Keratinocyte (primary cell): ENCODE results near the gene SGO2. TPM values are rescaled to one million over a fixed set of nuclear protein-coding genes. Genes with fewer than 3 reads are reported as not detected.
"Not testable (repeated sequence)": the region's sequence is repeated elsewhere in the genome, so short reads cannot be mapped to it uniquely, and the experiment has no call there.

Experiments used
- DNase-seq: peaks from one replicate; pipeline ENCODE4 v3.0.0-alpha.2; 2011; ENCODE audit warnings: low read depth, missing footprints, low spot score
- FAIRE-seq: peaks from 2 replicates; lab custom pipeline; 2011; peaks lifted over from hg19 to GRCh38; lab: Jason Lieb, UNC
- H2AFZ ChIP-seq: 2 replicates; pipeline ENCODE4 v1.6.0; 2012; ENCODE audit warnings: low read length, control low read depth, inconsistent platforms; ENCODE audit not compliant: control insufficient read depth
- H3K27ac ChIP-seq: 2 replicates; pipeline ENCODE4 v1.5.1; 2011; ENCODE audit warnings: low read length; ENCODE audit not compliant: control insufficient read depth, insufficient read depth
- H3K27me3 ChIP-seq: 3 replicates; pipeline ENCODE4 v1.6.0; 2011; ENCODE audit warnings: low read length; ENCODE audit not compliant: control insufficient read depth, insufficient read depth; ENCODE audit errors: extremely low read depth
- H3K36me3 ChIP-seq, 2 experiments: 2 replicates in 1 of 2; 3 replicates in 1 of 2; pipeline ENCODE4 v1.5.1; 2011; ENCODE audit warnings: low read length in 2 of 2, mild to moderate bottlenecking in 1 of 2; ENCODE audit not compliant: control insufficient read depth in 2 of 2, insufficient read depth in 2 of 2; ENCODE audit errors: extremely low read depth in 1 of 2
- H3K4me1 ChIP-seq: 3 replicates; pipeline ENCODE4 v1.5.1; 2011; ENCODE audit warnings: low read length; ENCODE audit not compliant: control insufficient read depth, insufficient read depth; ENCODE audit errors: extremely low read depth
- H3K4me2 ChIP-seq: 3 replicates; pipeline ENCODE4 v1.6.0; 2011; ENCODE audit warnings: low read depth, low read length; ENCODE audit not compliant: control insufficient read depth, insufficient read depth; ENCODE audit errors: extremely low read depth
- H3K4me3 ChIP-seq, 3 experiments: fragments of 200-600 bp in 1 of 3; sonication (generic) in 1 of 3; 2 replicates in 2 of 3; 3 replicates in 1 of 3; pipeline ENCODE4 v1.5.1; 2011 to 2016; ENCODE audit warnings: low read length in 3 of 3, mild to moderate bottlenecking in 3 of 3, control low read depth in 2 of 3, inconsistent platforms in 1 of 3, low read depth in 1 of 3, mixed read lengths in 1 of 3, mixed run types in 1 of 3, moderate library complexity in 1 of 3; ENCODE audit not compliant: control insufficient read depth in 2 of 3, insufficient read depth in 2 of 3; ENCODE audit errors: extremely low read depth in 1 of 3
- H3K79me2 ChIP-seq: 2 replicates; pipeline ENCODE4 v1.6.0; 2012; ENCODE audit warnings: low read length; ENCODE audit not compliant: control insufficient read depth, insufficient read depth
- H3K9ac ChIP-seq: 3 replicates; pipeline ENCODE4 v1.6.0; 2011; ENCODE audit warnings: low read length; ENCODE audit not compliant: control insufficient read depth, insufficient read depth; ENCODE audit errors: extremely low read depth
- H3K9me1 ChIP-seq: 3 replicates; pipeline ENCODE4 v1.6.0; 2011; ENCODE audit warnings: low read length; ENCODE audit not compliant: control insufficient read depth, insufficient read depth; ENCODE audit errors: extremely low read depth
- H3K9me3 ChIP-seq: 2 replicates; pipeline ENCODE4 v1.5.1; 2012; ENCODE audit warnings: low read depth, low read length; ENCODE audit not compliant: control insufficient read depth
- H4K20me1 ChIP-seq: 3 replicates; pipeline ENCODE4 v1.6.0; 2011; ENCODE audit warnings: low read length; ENCODE audit not compliant: control insufficient read depth, insufficient read depth; ENCODE audit errors: extremely low read depth
- dilution Hi-C: fragments of 300-500 bp; cut with MboI; formaldehyde crosslinking; loops from one replicate; pipeline ENCODE4 v1.7.0; 2020; ENCODE audit warnings: low sequenced_read_pairs; ENCODE audit not compliant: extremely low pct_ligation_motif_present
- polyA plus RNA-seq, 5 experiments: library from polyadenylated mRNA; depleted of rRNA in 3 of 5; stranded (reverse) in 3 of 5; stranded (forward) in 1 of 5; unstranded in 1 of 5; fragments of >200 nt; gene quantifications; 1 replicate in 1 of 5; 2 replicates in 3 of 5; 3 replicates in 1 of 5; pipeline versions ENCODE4 v1.2.1 to v1.2.3, GENCODE V29; 2011 to 2012; ENCODE audit warnings: missing spikeins in 2 of 5, low read depth in 1 of 5, low replicate concordance in 1 of 5
- TF ChIP-seq, protein P1 (sequence below), 3 experiments: IDR thresholded peaks in 1 of 3; conservative IDR thresholded peaks in 1 of 3; optimal IDR thresholded peaks in 1 of 3; 2 replicates in 2 of 3; 3 replicates in 1 of 3; pipeline versions ENCODE3 to v1.5.1; 2011; ENCODE audit warnings: low read length in 3 of 3, mild to moderate bottlenecking in 3 of 3, moderate library complexity in 2 of 3, control low read depth in 1 of 3, inconsistent platforms in 1 of 3; ENCODE audit not compliant: insufficient read depth in 2 of 3; ENCODE audit errors: extremely low read depth in 1 of 3

The SGO2 gene
- polyA plus RNA-seq, 1 donor (not counting 4 experiments of a cell fraction or from before 2014, with no cell fraction given), result 8.6 TPM

DNA sequence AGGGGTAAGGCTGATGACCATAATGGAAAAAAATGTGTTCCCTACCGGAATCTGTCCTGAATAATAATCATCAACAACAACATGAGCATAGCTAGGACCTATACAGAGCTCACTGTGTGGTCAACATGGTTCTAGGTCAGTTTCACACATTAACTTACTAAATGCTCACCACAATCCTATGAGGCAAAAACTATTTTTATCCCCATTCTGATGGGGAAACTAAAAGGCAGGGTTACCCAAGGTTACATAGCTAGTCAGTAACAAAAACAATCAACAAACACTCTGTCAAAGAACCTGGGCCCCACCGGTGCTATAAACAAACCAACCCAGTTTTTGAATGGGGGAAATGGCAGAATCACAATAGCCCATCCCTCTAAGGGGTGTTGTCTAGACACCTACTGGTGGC is 100.0 kb downstream of the SGO2 start:
- Histone ChIP-seq H3K9me1 (no peaks in the 10 kb centered on the region), H3K27me3 (no peaks in the 10 kb centered on the region), H4K20me1 (no peaks in the 10 kb centered on the region), H3K27ac (no peak overlapping the region), H3K36me3 (no peaks in the 10 kb centered on the region), H3K79me2 (no peaks in the 10 kb centered on the region), H3K4me1 (peaks cover 4% of the 10 kb centered on the region), H3K4me2 (no peak overlapping the region), H3K9me3 (no peaks in the 10 kb centered on the region), H3K4me3 (no peak overlapping the region), H2AFZ (no peak overlapping the region), H3K9ac (no peak overlapping the region)
- FAIRE-seq (no peak), DNase-seq (no peak)
- dilution Hi-C loops, result no loop called here
- TF ChIP-seq, protein P1, sequence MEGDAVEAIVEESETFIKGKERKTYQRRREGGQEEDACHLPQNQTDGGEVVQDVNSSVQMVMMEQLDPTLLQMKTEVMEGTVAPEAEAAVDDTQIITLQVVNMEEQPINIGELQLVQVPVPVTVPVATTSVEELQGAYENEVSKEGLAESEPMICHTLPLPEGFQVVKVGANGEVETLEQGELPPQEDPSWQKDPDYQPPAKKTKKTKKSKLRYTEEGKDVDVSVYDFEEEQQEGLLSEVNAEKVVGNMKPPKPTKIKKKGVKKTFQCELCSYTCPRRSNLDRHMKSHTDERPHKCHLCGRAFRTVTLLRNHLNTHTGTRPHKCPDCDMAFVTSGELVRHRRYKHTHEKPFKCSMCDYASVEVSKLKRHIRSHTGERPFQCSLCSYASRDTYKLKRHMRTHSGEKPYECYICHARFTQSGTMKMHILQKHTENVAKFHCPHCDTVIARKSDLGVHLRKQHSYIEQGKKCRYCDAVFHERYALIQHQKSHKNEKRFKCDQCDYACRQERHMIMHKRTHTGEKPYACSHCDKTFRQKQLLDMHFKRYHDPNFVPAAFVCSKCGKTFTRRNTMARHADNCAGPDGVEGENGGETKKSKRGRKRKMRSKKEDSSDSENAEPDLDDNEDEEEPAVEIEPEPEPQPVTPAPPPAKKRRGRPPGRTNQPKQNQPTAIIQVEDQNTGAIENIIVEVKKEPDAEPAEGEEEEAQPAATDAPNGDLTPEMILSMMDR (optimal IDR thresholded peaks at IDR 0.05 in 1 of 3, IDR thresholded peaks at IDR 0.05 in 1 of 3, conservative IDR thresholded peaks at IDR 0.05 in 1 of 3; ENCODE audit: extremely low read depth in 1 of 3, insufficient read depth in 2 of 3, low read length in 3 of 3), result no peak

DNA sequence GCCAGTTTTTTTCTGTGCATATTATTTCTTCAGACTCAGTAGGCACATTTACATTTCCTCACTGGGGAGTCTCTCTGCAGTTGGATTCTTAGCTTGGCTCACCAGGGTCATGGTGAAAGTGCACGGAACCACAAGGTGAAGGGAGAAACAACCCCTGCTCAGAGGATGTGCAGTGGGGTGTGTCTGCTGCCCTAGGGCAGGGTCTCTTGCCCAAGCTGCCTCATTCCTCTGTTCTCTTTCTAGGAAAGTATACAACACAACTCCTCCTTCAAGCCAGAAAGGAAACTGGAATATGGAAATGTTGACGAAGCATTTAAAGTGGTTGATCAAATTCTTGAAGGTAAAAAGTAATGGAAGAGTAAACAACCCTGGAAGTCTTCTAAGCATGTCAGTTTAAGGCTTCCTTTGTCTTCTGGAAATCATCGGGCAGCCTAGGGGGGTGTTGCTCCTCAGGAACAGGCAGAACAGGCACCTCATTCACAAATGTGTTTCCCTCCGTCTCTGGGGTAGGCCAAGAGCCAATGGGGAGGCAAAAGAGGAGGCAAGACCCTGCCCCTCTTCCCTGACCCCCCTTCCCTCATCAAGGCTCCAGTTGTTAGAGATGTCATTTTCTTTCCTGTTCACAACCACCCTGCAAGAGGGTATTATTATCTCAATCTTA is 101.2 kb downstream of the SGO2 start:
- Histone ChIP-seq H4K20me1 (no peaks in the 10 kb centered on the region), H3K36me3 (no peaks in the 10 kb centered on the region), H3K9me1 (no peaks in the 10 kb centered on the region), H3K27me3 (no peaks in the 10 kb centered on the region), H3K79me2 (no peaks in the 10 kb centered on the region), H3K4me3 (no peak overlapping the region), H3K4me1 (peaks cover 4% of the 10 kb centered on the region), H3K9ac (no peak overlapping the region), H3K4me2 (no peak overlapping the region), H3K9me3 (no peaks in the 10 kb centered on the region), H3K27ac (no peak overlapping the region), H2AFZ (no peak overlapping the region)
- TF ChIP-seq, protein P1 (optimal IDR thresholded peaks at IDR 0.05 in 1 of 3, IDR thresholded peaks at IDR 0.05 in 1 of 3, conservative IDR thresholded peaks at IDR 0.05 in 1 of 3; ENCODE audit: extremely low read depth in 1 of 3, insufficient read depth in 2 of 3, low read length in 3 of 3), result no peak
- dilution Hi-C loops, result no loop called here
- DNase-seq (no peak), FAIRE-seq (no peak)

DNA sequence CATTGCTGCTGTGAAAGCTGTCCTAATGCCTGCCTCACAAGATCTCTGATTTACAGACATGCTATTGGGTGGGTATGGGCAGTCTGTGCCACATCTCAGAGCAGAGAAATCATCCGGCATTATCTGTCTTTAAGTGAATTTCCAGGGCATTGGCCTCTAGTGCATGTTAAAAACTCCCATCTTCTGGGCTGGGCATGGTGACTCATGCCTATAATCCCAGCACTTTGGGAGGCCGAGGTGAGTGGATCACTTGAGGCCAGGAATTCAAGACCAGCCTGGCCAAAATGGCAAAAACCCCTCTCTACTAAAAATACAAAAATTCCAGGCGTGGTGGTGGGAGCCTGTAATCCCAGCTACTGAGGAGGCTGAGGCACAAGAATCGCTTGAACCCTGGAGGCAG is 102.5 kb downstream of the SGO2 start:
- H3K36me3 ChIP-seq, H3K9ac ChIP-seq, H3K4me1 ChIP-seq, DNase-seq, H3K9me1 ChIP-seq, dilution Hi-C loops, H3K27ac ChIP-seq, H2AFZ ChIP-seq, H4K20me1 ChIP-seq, H3K79me2 ChIP-seq, H3K4me3 ChIP-seq, H3K9me3 ChIP-seq, H3K4me2 ChIP-seq, FAIRE-seq, H3K27me3 ChIP-seq: not testable (repeated sequence)
